Upper lobe of left lung (tissue), 6 donors: ENCODE measurements around the gene SEPTIN14. TPM values are rescaled to one million over a fixed set of nuclear protein-coding genes. Genes with fewer than 3 reads are reported as not detected.
"Not testable (repeated sequence)": the region's sequence is repeated elsewhere in the genome, so short reads cannot be mapped to it uniquely, and the experiment has no call there.

Source experiments
- ATAC-seq, 2 donors: fragments of 200-7000 bp; cut with Tn5 transposase; one replicate each; pipeline ENCODE4 v1.9.1; 2022; ENCODE audit warnings: mild to moderate bottlenecking in 2 of 2, moderate library complexity in 2 of 2; ENCODE audit not compliant: low FRiP score in 2 of 2
- DNase-seq, 2 donors: peaks; one replicate each; pipeline ENCODE4 v3.0.0-alpha.2; 2019 to 2020
- H3K27ac ChIP-seq, 4 donors: fragments of 200-600 bp; sonication (generic); one replicate each; pipeline ENCODE4 v1.5.1; 2016 to 2019
- H3K27me3 ChIP-seq, 4 donors: fragments of 200-600 bp; sonication (generic); one replicate each; pipeline ENCODE4 v1.5.1; 2017 to 2019
- H3K36me3 ChIP-seq, 4 donors: fragments of 200-600 bp; sonication (generic); one replicate each; pipeline ENCODE4 v1.5.1; 2016 to 2019
- H3K4me1 ChIP-seq, 4 donors: fragments of 200-600 bp; sonication (generic); one replicate each; pipeline ENCODE4 v1.5.1; 2018 to 2019
- H3K4me3 ChIP-seq, 4 donors: fragments of 200-600 bp; sonication (generic); one replicate each; pipeline ENCODE4 v1.5.1; 2017 to 2019; ENCODE audit warnings: mild to moderate bottlenecking in 2 of 4, moderate library complexity in 1 of 4
- H3K9me3 ChIP-seq, 4 donors: fragments of 200-600 bp; sonication (generic); one replicate each; pipeline ENCODE4 v1.5.1; 2018 to 2019
- EP300 ChIP-seq, 4 donors: sonication (generic); formaldehyde crosslinking; IDR thresholded peaks; one replicate each; pipeline ENCODE4 v1.5.1; 2017; ENCODE audit warnings: antibody characterized with exemption in 4 of 4, control low read depth in 2 of 4
- POLR2A ChIP-seq, 4 donors: fragments of 450-650 bp; IDR thresholded peaks; one replicate each; pipeline ENCODE4 v1.5.1; 2016 to 2017; ENCODE audit warnings: antibody characterized with exemption in 4 of 4, mild to moderate bottlenecking in 2 of 4
- POLR2AphosphoS5 ChIP-seq, 2 donors: sonication (generic); formaldehyde crosslinking; IDR thresholded peaks; one replicate each; pipeline ENCODE4 v1.5.1; 2017; ENCODE audit warnings: antibody characterized with exemption in 2 of 2
- whole genome bisulfite sequencing, 2 donors: methylation state at CpG; one replicate each; pipeline ENCODE4 v1.1.5; 2017 to 2018; 5-methylcytosine and 5-hydroxymethylcytosine counted together
- total RNA-seq, 6 donors: library from RNA; depleted of rRNA in 4 of 6; stranded (reverse); fragments of >200 nt in 4 of 6; gene quantifications; one replicate each; pipeline versions ENCODE4 v1.1.0 to v1.2.1, GENCODE V29; 2016 to 2021
- TF ChIP-seq, protein P1 (sequence below), 6 experiments: fragments of 450-650 bp in 4 of 6; fragments of 200-600 bp in 2 of 6; sonication (generic) in 2 of 6; IDR thresholded peaks; one replicate each; pipeline ENCODE4 v1.5.1; 2016 to 2019; ENCODE audit warnings: antibody characterized with exemption in 6 of 6
- donor health status: DM: no; HTN: no; CAD: no; lungs with moderate emphysema.
- donor health status: DM: no; HTN: yes; CAD: no; lungs with severe emphysema.

The SEPTIN14 gene
- total RNA-seq, 6 donors from 2014 or later: 0.06 TPM; not detected in 5

DNA sequence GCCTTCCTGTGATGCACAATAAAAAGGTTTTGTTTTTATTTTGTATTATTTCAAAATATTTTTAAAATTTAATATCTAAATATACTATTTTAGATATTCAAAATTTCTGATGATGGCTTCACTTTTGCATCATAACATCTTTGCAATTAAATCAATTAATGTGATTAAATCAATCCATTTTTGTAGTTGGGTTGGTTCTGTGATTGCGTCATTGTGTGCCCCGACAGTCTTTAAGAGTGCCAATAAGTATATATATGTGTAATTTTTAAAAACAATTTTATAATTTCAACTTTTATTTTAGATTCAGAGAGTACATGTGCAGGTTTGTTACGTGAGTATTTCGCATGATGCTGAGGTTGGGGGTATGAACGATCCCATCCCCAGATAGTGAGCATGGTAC lies 70.5 kb downstream of the SEPTIN14 start:
- H3K9me3 ChIP-seq: peaks cover 4 to 11% (median 8%) of the 10 kb centered on the region in 4 donors
- no peaks in the 10 kb centered on the region for H3K27me3 ChIP-seq
- H3K4me3 ChIP-seq: no peak overlapping the region
- H3K27ac ChIP-seq: no peak overlapping the region
- no peaks in the 10 kb centered on the region for H3K4me1 ChIP-seq
- H3K36me3 ChIP-seq: no peaks in the 10 kb centered on the region
- TF ChIP-seq, protein P1, sequence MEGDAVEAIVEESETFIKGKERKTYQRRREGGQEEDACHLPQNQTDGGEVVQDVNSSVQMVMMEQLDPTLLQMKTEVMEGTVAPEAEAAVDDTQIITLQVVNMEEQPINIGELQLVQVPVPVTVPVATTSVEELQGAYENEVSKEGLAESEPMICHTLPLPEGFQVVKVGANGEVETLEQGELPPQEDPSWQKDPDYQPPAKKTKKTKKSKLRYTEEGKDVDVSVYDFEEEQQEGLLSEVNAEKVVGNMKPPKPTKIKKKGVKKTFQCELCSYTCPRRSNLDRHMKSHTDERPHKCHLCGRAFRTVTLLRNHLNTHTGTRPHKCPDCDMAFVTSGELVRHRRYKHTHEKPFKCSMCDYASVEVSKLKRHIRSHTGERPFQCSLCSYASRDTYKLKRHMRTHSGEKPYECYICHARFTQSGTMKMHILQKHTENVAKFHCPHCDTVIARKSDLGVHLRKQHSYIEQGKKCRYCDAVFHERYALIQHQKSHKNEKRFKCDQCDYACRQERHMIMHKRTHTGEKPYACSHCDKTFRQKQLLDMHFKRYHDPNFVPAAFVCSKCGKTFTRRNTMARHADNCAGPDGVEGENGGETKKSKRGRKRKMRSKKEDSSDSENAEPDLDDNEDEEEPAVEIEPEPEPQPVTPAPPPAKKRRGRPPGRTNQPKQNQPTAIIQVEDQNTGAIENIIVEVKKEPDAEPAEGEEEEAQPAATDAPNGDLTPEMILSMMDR (IDR thresholded peaks at IDR 0.05): no peak
- TF ChIP-seq POLR2AphosphoS5 (IDR thresholded peaks at IDR 0.05): no peak
- no peak for TF ChIP-seq POLR2A (IDR thresholded peaks at IDR 0.05)
- no peak for TF ChIP-seq EP300 (IDR thresholded peaks at IDR 0.05)
- 93 to 94% methylated on average over 5 of the region's 5 CpGs for WGBS, 2 donors
- DNase-seq (no peak), ATAC-seq (no peak)

GRCh38 chr7:55787796-55788195 lies 74.8 kb downstream of the SEPTIN14 start:
- Histone ChIP-seq H3K36me3 (no peaks in the 10 kb centered on the region), H3K4me3 (no peak overlapping the region), H3K9me3 (no peaks in the 10 kb centered on the region), H3K4me1 (no peaks in the 10 kb centered on the region), H3K27me3 (no peaks in the 10 kb centered on the region), H3K27ac (no peak overlapping the region)
- TF ChIP-seq POLR2A (IDR thresholded peaks at IDR 0.05) (no peak), EP300 (IDR thresholded peaks at IDR 0.05) (no peak), POLR2AphosphoS5 (IDR thresholded peaks at IDR 0.05) (no peak)
- TF ChIP-seq, protein P1 (IDR thresholded peaks at IDR 0.05): no peak
- ATAC-seq: no peak
- 86 to 94% methylated on average over 6 of the region's 6 CpGs for WGBS, 2 donors
- DNase-seq: peak in 1 of 2 donors; percentile 12

GRCh38 chr7:55786901-55787300 lies 75.7 kb downstream of the SEPTIN14 start:
- Histone ChIP-seq H3K27ac (no peak overlapping the region), H3K36me3 (no peaks in the 10 kb centered on the region), H3K27me3 (no peaks in the 10 kb centered on the region), H3K9me3 (no peaks in the 10 kb centered on the region), H3K4me3 (no peak overlapping the region), H3K4me1 (no peaks in the 10 kb centered on the region)
- 79 to 88% methylated on average over 7 of the region's 7 CpGs for WGBS, 2 donors
- TF ChIP-seq, protein P1 (IDR thresholded peaks at IDR 0.05): no peak
- TF ChIP-seq POLR2AphosphoS5 (IDR thresholded peaks at IDR 0.05): no peak
- no peak for TF ChIP-seq POLR2A (IDR thresholded peaks at IDR 0.05)
- no peak for TF ChIP-seq EP300 (IDR thresholded peaks at IDR 0.05)
- ATAC-seq (no peak), DNase-seq (no peak)

GRCh38 chr7:55785444-55785843 lies 77.1 kb downstream of the SEPTIN14 start:
- not testable (repeated sequence) for H3K27ac ChIP-seq, H3K36me3 ChIP-seq, ATAC-seq, DNase-seq, H3K4me1 ChIP-seq, H3K27me3 ChIP-seq, H3K4me3 ChIP-seq, H3K9me3 ChIP-seq
- 85 to 93% methylated on average over 7 of the region's 7 CpGs for WGBS, 2 donors

- Histone ChIP-seq H3K36me3 (no peaks in the 10 kb centered on the region), H3K4me3 (no peak overlapping the region), H3K27ac (no peak overlapping the region), H3K4me1 (no peaks in the 10 kb centered on the region), H3K9me3 (no peaks in the 10 kb centered on the region), H3K27me3 (no peaks in the 10 kb centered on the region)
- no peak for TF ChIP-seq EP300 (IDR thresholded peaks at IDR 0.05)
- TF ChIP-seq, protein P1 (IDR thresholded peaks at IDR 0.05): no peak
- no peak for TF ChIP-seq POLR2AphosphoS5 (IDR thresholded peaks at IDR 0.05)
- TF ChIP-seq POLR2A (IDR thresholded peaks at IDR 0.05): no peak
- DNase-seq: peak in 1 of 2 donors; percentile 2
- 76 to 81% methylated on average over 4 of the region's 4 CpGs for WGBS, 2 donors
- no peak for ATAC-seq
Observed at GRCh38 chr7:55784151-55784550, 78.4 kb downstream of the SEPTIN14 start.
